GM23248 (cell line): ENCODE data around the gene DTX3.

Experiments
- EZH2 ChIP-seq: fragments of 200-600 bp; sonication (generic); IDR thresholded peaks from 2 replicates; pipeline ENCODE4 v1.6.1; 2018; ENCODE audit warnings: antibody characterized with exemption, mild to moderate bottlenecking; ENCODE audit not compliant: insufficient read depth, poor library complexity, severe bottlenecking
- EZH2phosphoT487 ChIP-seq: fragments of 200-600 bp; sonication (generic); IDR thresholded peaks from 2 replicates; pipeline ENCODE4 v1.6.1; 2018; ENCODE audit warnings: antibody characterized with exemption, moderate library complexity, mild to moderate bottlenecking, low read depth; ENCODE audit not compliant: insufficient read depth

GRCh38 chr12:57576613-57577160 lies 27.9 kb upstream of the DTX3 start:
- TF ChIP-seq EZH2phosphoT487, result no peak
- no peak for TF ChIP-seq EZH2
